Ovary (tissue), 9 donors: ENCODE data around the gene PODNL1. TPM values are rescaled to one million over a fixed set of nuclear protein-coding genes. Genes with fewer than 3 reads are reported as not detected.

ENCODE experiments used
- DNase-seq, 5 donors: peaks; one replicate each; pipeline ENCODE4 v3.0.0-alpha.2; 2019 to 2020
- H3K27ac ChIP-seq, 2 donors: fragments of 200-600 bp; one replicate each; pipeline versions ENCODE4 v1.5.1 to v1.8.0; 2019 to 2022
- H3K27me3 ChIP-seq: fragments of 200-600 bp; one replicate; pipeline ENCODE4 v1.8.0; 2022
- H3K36me3 ChIP-seq: fragments of 200-600 bp; sonication (generic); one replicate; pipeline ENCODE4 v1.5.1; 2019
- H3K4me1 ChIP-seq: one replicate; pipeline ENCODE4 v1.8.1; 2013; ENCODE audit warnings: mild to moderate bottlenecking, moderate library complexity; ENCODE audit not compliant: insufficient read depth
- H3K4me3 ChIP-seq: fragments of 200-600 bp; sonication (generic); one replicate; pipeline ENCODE4 v1.5.1; 2017
- H3K9me3 ChIP-seq, 2 donors: fragments of 200-600 bp in 1 of 2; sonication (generic) in 1 of 2; one replicate each; pipeline versions ENCODE4 v1.5.1 to v1.8.1; 2013 to 2019; ENCODE audit warnings: mild to moderate bottlenecking in 1 of 2, moderate library complexity in 1 of 2
- EP300 ChIP-seq: sonication (generic); formaldehyde crosslinking; IDR thresholded peaks from one replicate; pipeline ENCODE4 v1.6.1; 2017; ENCODE audit warnings: antibody characterized with exemption
- POLR2A ChIP-seq: fragments of 450-650 bp; IDR thresholded peaks from one replicate; pipeline ENCODE4 v1.6.1; 2017; ENCODE audit warnings: antibody characterized with exemption, mild to moderate bottlenecking, moderate library complexity
- WGBS, 3 donors: extraction: QIAGEN DNeasy Blood & Tissue Kit in 1 of 3; methylation state at CpG; one replicate each; pipeline versions ENCODE4 v1.1.5 to v1.1.7; 2013 to 2017; 5-methylcytosine and 5-hydroxymethylcytosine counted together
- intact Hi-C, 4 donors: fragments of 100-400 bp; cut with DNase I; formaldehyde crosslinking; loops; one replicate each; pipeline versions ENCODE4 v1.11.0 to v1.15.1; 2022 to 2023
- polyA plus RNA-seq, 2 donors: library from polyadenylated mRNA; stranded (reverse); fragments of 200-250 nt in 1 of 2; fragments of 350-450 nt in 1 of 2; fragmentation: Illumina TruSeq in 1 of 2; extraction: RNeasy Lipid Tissue Mini Kit (QIAGEN cat#74804) in 1 of 2; gene quantifications; one replicate each; pipeline ENCODE4 v1.2.3, GENCODE V29; 2013 to 2014
- total RNA-seq, 7 donors: library from RNA; depleted of rRNA in 2 of 7; stranded (reverse); fragments of >200 nt in 2 of 7; fragmentation: NEBNext Ultra II Directional in 3 of 7; extraction: Animal tissue kit (Norgen Biotek cat#: 25700) in 3 of 7; gene quantifications; one replicate each; pipeline versions ENCODE4 v1.1.0 to v1.2.4, GENCODE V29; 2016 to 2023
- TF ChIP-seq, protein P1 (sequence below), 3 donors: fragments of 450-650 bp in 2 of 3; fragments of 200-600 bp in 1 of 3; IDR thresholded peaks; one replicate each; pipeline versions ENCODE4 v1.5.1 to v1.8.0; 2016 to 2022; ENCODE audit warnings: antibody characterized with exemption in 3 of 3, mild to moderate bottlenecking in 1 of 3
- donor health status: DM: no; HTN: no; CAD: no; lungs with moderate emphysema.
- donor health status: DM: no; HTN: no; CAD: no.
- donor health status: Bipolar disorder and iron deficiency.
- donor health status: DM: yes; HTN: yes; CAD: no.
- donor health status: DM: no; HTN: no; CAD: no.
- donor health status: DM: yes; HTN: yes; CAD: no.

PODNL1 gene
- total and polyA plus RNA-seq, 9 donors, result 0.48 to 3.8 (median 1.4) TPM

- TF ChIP-seq EP300, result no peak
- no peak for TF ChIP-seq POLR2A
- TF ChIP-seq, protein P1, sequence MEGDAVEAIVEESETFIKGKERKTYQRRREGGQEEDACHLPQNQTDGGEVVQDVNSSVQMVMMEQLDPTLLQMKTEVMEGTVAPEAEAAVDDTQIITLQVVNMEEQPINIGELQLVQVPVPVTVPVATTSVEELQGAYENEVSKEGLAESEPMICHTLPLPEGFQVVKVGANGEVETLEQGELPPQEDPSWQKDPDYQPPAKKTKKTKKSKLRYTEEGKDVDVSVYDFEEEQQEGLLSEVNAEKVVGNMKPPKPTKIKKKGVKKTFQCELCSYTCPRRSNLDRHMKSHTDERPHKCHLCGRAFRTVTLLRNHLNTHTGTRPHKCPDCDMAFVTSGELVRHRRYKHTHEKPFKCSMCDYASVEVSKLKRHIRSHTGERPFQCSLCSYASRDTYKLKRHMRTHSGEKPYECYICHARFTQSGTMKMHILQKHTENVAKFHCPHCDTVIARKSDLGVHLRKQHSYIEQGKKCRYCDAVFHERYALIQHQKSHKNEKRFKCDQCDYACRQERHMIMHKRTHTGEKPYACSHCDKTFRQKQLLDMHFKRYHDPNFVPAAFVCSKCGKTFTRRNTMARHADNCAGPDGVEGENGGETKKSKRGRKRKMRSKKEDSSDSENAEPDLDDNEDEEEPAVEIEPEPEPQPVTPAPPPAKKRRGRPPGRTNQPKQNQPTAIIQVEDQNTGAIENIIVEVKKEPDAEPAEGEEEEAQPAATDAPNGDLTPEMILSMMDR (IDR thresholded peaks at IDR 0.05), result no peak
- H3K36me3 ChIP-seq, result no peaks in the 10 kb centered on the region
- DNase-seq, result no peak
- no peaks in the 10 kb centered on the region for H3K27me3 ChIP-seq
- H3K4me3 ChIP-seq, result no peak overlapping the region
- H3K27ac ChIP-seq, result no peak overlapping the region
- no peaks in the 10 kb centered on the region for H3K4me1 ChIP-seq
- WGBS, 3 donors, result 75 to 84% (median 77%) methylated on average over 3 of the region's 3 CpGs
- intact Hi-C loops, result no loop called here
- H3K9me3 ChIP-seq, result no peaks in the 10 kb centered on the region
These were observed 23.4 kb downstream of the PODNL1 start for GRCh38 chr19:13914777-13915176.

GRCh38 chr19:13913352-13913751 lies 24.9 kb downstream of the PODNL1 start:
- WGBS, 3 donors, result 88 to 92% (median 92%) methylated on average over 16 to 17 of the region's 17 CpGs
- H3K27ac ChIP-seq, result no peak overlapping the region
- H3K27me3 ChIP-seq, result no peaks in the 10 kb centered on the region
- no peak for TF ChIP-seq POLR2A
- no peak for TF ChIP-seq EP300
- TF ChIP-seq, protein P1 (IDR thresholded peaks at IDR 0.05), result no peak
- H3K4me1 ChIP-seq, result no peaks in the 10 kb centered on the region
- no peaks in the 10 kb centered on the region for H3K9me3 ChIP-seq
- intact Hi-C loops, result no loop called here
- H3K4me3 ChIP-seq, result no peak overlapping the region
- no peaks in the 10 kb centered on the region for H3K36me3 ChIP-seq
- DNase-seq, result no peak

DNA sequence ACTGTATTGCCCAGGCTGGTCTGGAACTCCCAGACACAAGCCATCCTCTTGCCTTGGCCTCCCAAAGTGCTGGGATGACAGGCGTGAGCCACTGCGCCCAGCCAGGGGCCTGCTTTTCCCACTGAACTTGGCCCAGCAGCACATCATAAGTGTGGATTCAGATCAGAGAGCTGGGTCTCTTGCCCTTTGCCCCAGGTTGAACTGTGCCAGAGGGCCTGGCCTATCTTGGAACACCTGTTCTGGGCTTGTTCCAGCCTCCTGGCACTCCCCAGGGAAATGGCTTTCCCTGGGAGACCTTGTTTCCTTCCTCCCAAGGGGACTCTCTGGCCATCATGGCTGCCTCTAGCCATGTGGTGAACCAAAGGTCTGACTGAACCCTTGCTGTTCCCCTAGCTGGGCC lies 28.8 kb downstream of the PODNL1 start:
- no peaks in the 10 kb centered on the region for H3K36me3 ChIP-seq
- H3K9me3 ChIP-seq, result no peaks in the 10 kb centered on the region
- intact Hi-C loops, result no loop called here
- H3K27me3 ChIP-seq, result no peaks in the 10 kb centered on the region
- no peak for TF ChIP-seq POLR2A
- TF ChIP-seq EP300, result no peak
- TF ChIP-seq, protein P1 (IDR thresholded peaks at IDR 0.05), result no peak
- no peak overlapping the region for H3K27ac ChIP-seq
- DNase-seq, result no peak
- no peak overlapping the region for H3K4me3 ChIP-seq
- peaks cover 6% of the 10 kb centered on the region for H3K4me1 ChIP-seq
- WGBS, 3 donors, result 93 to 100% (median 98%) methylated on average over 2 of the region's 2 CpGs

GRCh38 chr19:13908674-13909073 lies 29.5 kb downstream of the PODNL1 start:
- Histone ChIP-seq H3K36me3 (no peaks in the 10 kb centered on the region), H3K4me1 (peaks cover 6% of the 10 kb centered on the region), H3K9me3 (no peaks in the 10 kb centered on the region), H3K27me3 (no peaks in the 10 kb centered on the region), H3K27ac (no peak overlapping the region), H3K4me3 (no peak overlapping the region)
- intact Hi-C loops, result no loop called here
- TF ChIP-seq, protein P1 (IDR thresholded peaks at IDR 0.05), result no peak
- TF ChIP-seq POLR2A, result no peak
- TF ChIP-seq EP300, result no peak
- 88 to 91% (median 90%) methylated on average over 8 of the region's 8 CpGs for WGBS, 3 donors
- DNase-seq, result no peak
